Spleen (tissue), 7 donors: ENCODE results near the gene AMN.

Experiments used
- POLR2A ChIP-seq, 3 donors: fragments of 450-650 bp; IDR thresholded peaks; one replicate each; pipeline ENCODE4 v1.5.1; 2017; ENCODE audit warnings: antibody characterized with exemption in 3 of 3, mild to moderate bottlenecking in 1 of 3
- POLR2AphosphoS5 ChIP-seq, 3 donors: sonication (generic); formaldehyde crosslinking; IDR thresholded peaks; one replicate each; pipeline ENCODE4 v1.5.1; 2017; ENCODE audit warnings: antibody characterized with exemption in 3 of 3
- TF ChIP-seq, protein P1 (sequence below), 11 experiments: fragments of 200-600 bp in 7 of 11; fragments of 450-650 bp in 4 of 11; sonication (generic) in 4 of 11; IDR thresholded peaks in 8 of 11; conservative IDR thresholded peaks in 3 of 11; 1 replicate in 7 of 11; 2 replicates in 4 of 11; pipeline versions ENCODE4 v1.4.0 to v1.8.0; 2016 to 2021; ENCODE audit warnings: antibody characterized with exemption in 11 of 11, inconsistent platforms in 4 of 11, mild to moderate bottlenecking in 1 of 11
- donor health status: DM: no; HTN: no; CAD: no; lungs with moderate emphysema.
- donor health status: DM: no; HTN: no; CAD: no.
- donor health status: DM: no; HTN: no; CAD: no.

DNA sequence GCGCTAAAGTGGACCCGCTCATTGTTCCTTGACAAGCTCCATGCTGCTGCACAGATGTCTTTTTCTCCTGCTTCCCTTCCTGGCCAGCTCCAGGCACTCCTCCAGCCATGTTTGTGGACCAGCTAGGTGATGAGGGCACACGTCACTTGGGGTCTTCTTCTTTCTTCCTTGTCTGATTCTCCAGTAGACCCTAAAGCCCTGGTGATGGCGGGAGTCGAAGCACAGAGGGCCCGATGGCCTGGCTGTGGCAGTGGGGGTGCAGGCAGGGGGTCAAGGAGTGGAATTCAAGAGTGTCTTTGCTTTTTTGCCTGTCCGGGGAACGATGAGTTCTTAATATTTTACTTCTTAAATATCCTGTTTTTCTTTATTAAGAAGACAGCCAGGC, 23.0 kb upstream of the AMN start:
- TF ChIP-seq, protein P1, sequence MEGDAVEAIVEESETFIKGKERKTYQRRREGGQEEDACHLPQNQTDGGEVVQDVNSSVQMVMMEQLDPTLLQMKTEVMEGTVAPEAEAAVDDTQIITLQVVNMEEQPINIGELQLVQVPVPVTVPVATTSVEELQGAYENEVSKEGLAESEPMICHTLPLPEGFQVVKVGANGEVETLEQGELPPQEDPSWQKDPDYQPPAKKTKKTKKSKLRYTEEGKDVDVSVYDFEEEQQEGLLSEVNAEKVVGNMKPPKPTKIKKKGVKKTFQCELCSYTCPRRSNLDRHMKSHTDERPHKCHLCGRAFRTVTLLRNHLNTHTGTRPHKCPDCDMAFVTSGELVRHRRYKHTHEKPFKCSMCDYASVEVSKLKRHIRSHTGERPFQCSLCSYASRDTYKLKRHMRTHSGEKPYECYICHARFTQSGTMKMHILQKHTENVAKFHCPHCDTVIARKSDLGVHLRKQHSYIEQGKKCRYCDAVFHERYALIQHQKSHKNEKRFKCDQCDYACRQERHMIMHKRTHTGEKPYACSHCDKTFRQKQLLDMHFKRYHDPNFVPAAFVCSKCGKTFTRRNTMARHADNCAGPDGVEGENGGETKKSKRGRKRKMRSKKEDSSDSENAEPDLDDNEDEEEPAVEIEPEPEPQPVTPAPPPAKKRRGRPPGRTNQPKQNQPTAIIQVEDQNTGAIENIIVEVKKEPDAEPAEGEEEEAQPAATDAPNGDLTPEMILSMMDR (IDR thresholded peaks at IDR 0.05 in 8 of 11, conservative IDR thresholded peaks at IDR 0.05 in 3 of 11), result no peak
- TF ChIP-seq POLR2A (IDR thresholded peaks at IDR 0.05) (no peak), POLR2AphosphoS5 (IDR thresholded peaks at IDR 0.05) (no peak)
